ENCODE data around the gene NRK.
"Not testable (repeated sequence)": the region's sequence is repeated elsewhere in the genome, so short reads cannot be mapped to it uniquely, and the experiment has no call there.

Gene NRK

GRCh38 chrX:105821471-105822121 is 743 bp upstream of the NRK start:
- Histone ChIP-seq H3K9me3 (ENCODE audit: control insufficient read depth in 2 of 2, low read length in 2 of 2) (peaks cover 0 to 2% of the 10 kb centered on the region in 2 donors), H3K9ac (ENCODE audit: low read depth in 1 of 2, low read length in 2 of 2) (no peak overlapping the region), H3K36me3 (ENCODE audit: control insufficient read depth in 2 of 2, insufficient read depth in 2 of 2, low read length in 2 of 2) (no peaks in the 10 kb centered on the region), H3K4me1 (ENCODE audit: control insufficient read depth in 2 of 2, insufficient read depth in 2 of 2, low read length in 2 of 2) (no peaks in the 10 kb centered on the region), H3K27ac (ENCODE audit: low read depth in 2 of 2, low read length in 2 of 2) (no peak overlapping the region), H3K27me3 (ENCODE audit: control insufficient read depth in 2 of 2, insufficient read depth in 2 of 2, low read length in 2 of 2) (peaks cover 12 to 26% of the 10 kb centered on the region in 2 donors), H3K4me3 (ENCODE audit: low read length in 2 of 2) (no peak overlapping the region)

- no peak overlapping the region for H3K4me3 ChIP-seq (ENCODE audit: low read length in 2 of 2)
- H3K9ac ChIP-seq (ENCODE audit: low read depth in 1 of 2, low read length in 2 of 2), result no peak overlapping the region
- no peak overlapping the region for H3K27ac ChIP-seq (ENCODE audit: low read depth in 2 of 2, low read length in 2 of 2)
- H3K36me3 ChIP-seq (ENCODE audit: control insufficient read depth in 2 of 2, insufficient read depth in 2 of 2, low read length in 2 of 2), result no peaks in the 10 kb centered on the region
- peaks cover 0 to 2% of the 10 kb centered on the region in 2 donors for H3K9me3 ChIP-seq (ENCODE audit: control insufficient read depth in 2 of 2, low read length in 2 of 2)
- H3K27me3 ChIP-seq (ENCODE audit: control insufficient read depth in 2 of 2, insufficient read depth in 2 of 2, low read length in 2 of 2), result peaks cover 12 to 26% of the 10 kb centered on the region in 2 donors
- no peaks in the 10 kb centered on the region for H3K4me1 ChIP-seq (ENCODE audit: control insufficient read depth in 2 of 2, insufficient read depth in 2 of 2, low read length in 2 of 2)
These were observed 735 bp downstream of the NRK start for GRCh38 chrX:105823092-105823455.

GRCh38 chrX:105829011-105829410 is 6.7 kb downstream of the NRK start:
- H3K36me3 ChIP-seq (ENCODE audit: control insufficient read depth in 2 of 2, insufficient read depth in 2 of 2, low read length in 2 of 2), result no peaks in the 10 kb centered on the region
- no peak overlapping the region for H3K9ac ChIP-seq (ENCODE audit: low read depth in 1 of 2, low read length in 2 of 2)
- no peak overlapping the region for H3K27ac ChIP-seq (ENCODE audit: low read depth in 2 of 2, low read length in 2 of 2)
- no peaks in the 10 kb centered on the region for H3K27me3 ChIP-seq (ENCODE audit: control insufficient read depth in 2 of 2, insufficient read depth in 2 of 2, low read length in 2 of 2)
- H3K4me1 ChIP-seq (ENCODE audit: control insufficient read depth in 2 of 2, insufficient read depth in 2 of 2, low read length in 2 of 2), result no peaks in the 10 kb centered on the region
- H3K9me3 ChIP-seq (ENCODE audit: control insufficient read depth in 2 of 2, low read length in 2 of 2), result no peaks in the 10 kb centered on the region
- no peak overlapping the region for H3K4me3 ChIP-seq (ENCODE audit: low read length in 2 of 2)

- H3K9me3 ChIP-seq (ENCODE audit: control insufficient read depth in 2 of 2, low read length in 2 of 2), result no peaks in the 10 kb centered on the region
- no peak overlapping the region for H3K27ac ChIP-seq (ENCODE audit: low read depth in 2 of 2, low read length in 2 of 2)
- no peaks in the 10 kb centered on the region for H3K4me1 ChIP-seq (ENCODE audit: control insufficient read depth in 2 of 2, insufficient read depth in 2 of 2, low read length in 2 of 2)
- H3K27me3 ChIP-seq (ENCODE audit: control insufficient read depth in 2 of 2, insufficient read depth in 2 of 2, low read length in 2 of 2), result no peaks in the 10 kb centered on the region
- H3K36me3 ChIP-seq (ENCODE audit: control insufficient read depth in 2 of 2, insufficient read depth in 2 of 2, low read length in 2 of 2), result no peaks in the 10 kb centered on the region
- no peak overlapping the region for H3K4me3 ChIP-seq (ENCODE audit: low read length in 2 of 2)
- H3K9ac ChIP-seq (ENCODE audit: low read depth in 1 of 2, low read length in 2 of 2), result no peak overlapping the region
These were observed 14.9 kb downstream of the NRK start for GRCh38 chrX:105837232-105837631.

GRCh38 chrX:105845631-105846030 is 23.3 kb downstream of the NRK start:
- no peaks in the 10 kb centered on the region for H3K36me3 ChIP-seq (ENCODE audit: control insufficient read depth in 2 of 2, insufficient read depth in 2 of 2, low read length in 2 of 2)
- no peaks in the 10 kb centered on the region for H3K27me3 ChIP-seq (ENCODE audit: control insufficient read depth in 2 of 2, insufficient read depth in 2 of 2, low read length in 2 of 2)
- no peak overlapping the region for H3K4me3 ChIP-seq (ENCODE audit: low read length in 2 of 2)
- no peak overlapping the region for H3K27ac ChIP-seq (ENCODE audit: low read depth in 2 of 2, low read length in 2 of 2)
- no peaks in the 10 kb centered on the region for H3K9me3 ChIP-seq (ENCODE audit: control insufficient read depth in 2 of 2, low read length in 2 of 2)
- no peaks in the 10 kb centered on the region for H3K4me1 ChIP-seq (ENCODE audit: control insufficient read depth in 2 of 2, insufficient read depth in 2 of 2, low read length in 2 of 2)
- no peak overlapping the region for H3K9ac ChIP-seq (ENCODE audit: low read depth in 1 of 2, low read length in 2 of 2)

- H3K27ac ChIP-seq (ENCODE audit: low read depth in 2 of 2, low read length in 2 of 2); H3K27me3 ChIP-seq (ENCODE audit: control insufficient read depth in 2 of 2, insufficient read depth in 2 of 2, low read length in 2 of 2); H3K4me3 ChIP-seq (ENCODE audit: low read length in 2 of 2); H3K9me3 ChIP-seq (ENCODE audit: control insufficient read depth in 2 of 2, low read length in 2 of 2); H3K36me3 ChIP-seq (ENCODE audit: control insufficient read depth in 2 of 2, insufficient read depth in 2 of 2, low read length in 2 of 2); H3K9ac ChIP-seq (ENCODE audit: low read depth in 1 of 2, low read length in 2 of 2); H3K4me1 ChIP-seq (ENCODE audit: control insufficient read depth in 2 of 2, insufficient read depth in 2 of 2, low read length in 2 of 2): not testable (repeated sequence)
These were observed 27.8 kb downstream of the NRK start for GRCh38 chrX:105850100-105850499.

GRCh38 chrX:105865709-105866108 is 43.4 kb downstream of the NRK start:
- no peaks in the 10 kb centered on the region for H3K27me3 ChIP-seq (ENCODE audit: control insufficient read depth in 2 of 2, insufficient read depth in 2 of 2, low read length in 2 of 2)
- H3K9me3 ChIP-seq (ENCODE audit: control insufficient read depth in 2 of 2, low read length in 2 of 2), result no peaks in the 10 kb centered on the region
- no peaks in the 10 kb centered on the region for H3K4me1 ChIP-seq (ENCODE audit: control insufficient read depth in 2 of 2, insufficient read depth in 2 of 2, low read length in 2 of 2)
- H3K4me3 ChIP-seq (ENCODE audit: low read length in 2 of 2), result no peak overlapping the region
- H3K36me3 ChIP-seq (ENCODE audit: control insufficient read depth in 2 of 2, insufficient read depth in 2 of 2, low read length in 2 of 2), result no peaks in the 10 kb centered on the region
- H3K9ac ChIP-seq (ENCODE audit: low read depth in 1 of 2, low read length in 2 of 2), result no peak overlapping the region
- H3K27ac ChIP-seq (ENCODE audit: low read depth in 2 of 2, low read length in 2 of 2), result no peak overlapping the region

- H3K9me3 ChIP-seq (ENCODE audit: control insufficient read depth in 2 of 2, low read length in 2 of 2), result no peaks in the 10 kb centered on the region
- no peak overlapping the region for H3K4me3 ChIP-seq (ENCODE audit: low read length in 2 of 2)
- H3K9ac ChIP-seq (ENCODE audit: low read depth in 1 of 2, low read length in 2 of 2), result no peak overlapping the region
- H3K27ac ChIP-seq (ENCODE audit: low read depth in 2 of 2, low read length in 2 of 2), result no peak overlapping the region
- no peaks in the 10 kb centered on the region for H3K36me3 ChIP-seq (ENCODE audit: control insufficient read depth in 2 of 2, insufficient read depth in 2 of 2, low read length in 2 of 2)
- H3K27me3 ChIP-seq (ENCODE audit: control insufficient read depth in 2 of 2, insufficient read depth in 2 of 2, low read length in 2 of 2), result no peaks in the 10 kb centered on the region
- H3K4me1 ChIP-seq (ENCODE audit: control insufficient read depth in 2 of 2, insufficient read depth in 2 of 2, low read length in 2 of 2), result no peaks in the 10 kb centered on the region
These were observed 47.4 kb downstream of the NRK start for GRCh38 chrX:105869701-105870100.

- Histone ChIP-seq H3K27me3 (ENCODE audit: control insufficient read depth in 2 of 2, insufficient read depth in 2 of 2, low read length in 2 of 2) (no peaks in the 10 kb centered on the region), H3K4me1 (ENCODE audit: control insufficient read depth in 2 of 2, insufficient read depth in 2 of 2, low read length in 2 of 2) (no peaks in the 10 kb centered on the region), H3K27ac (ENCODE audit: low read depth in 2 of 2, low read length in 2 of 2) (no peak overlapping the region), H3K9me3 (ENCODE audit: control insufficient read depth in 2 of 2, low read length in 2 of 2) (no peaks in the 10 kb centered on the region), H3K9ac (ENCODE audit: low read depth in 1 of 2, low read length in 2 of 2) (no peak overlapping the region), H3K4me3 (ENCODE audit: low read length in 2 of 2) (no peak overlapping the region), H3K36me3 (ENCODE audit: control insufficient read depth in 2 of 2, insufficient read depth in 2 of 2, low read length in 2 of 2) (no peaks in the 10 kb centered on the region)
These were observed 48.1 kb downstream of the NRK start for GRCh38 chrX:105870445-105870844.

GRCh38 chrX:105872941-105873340 is 50.6 kb downstream of the NRK start:
- Histone ChIP-seq H3K27ac (ENCODE audit: low read depth in 2 of 2, low read length in 2 of 2) (no peak overlapping the region), H3K27me3 (ENCODE audit: control insufficient read depth in 2 of 2, insufficient read depth in 2 of 2, low read length in 2 of 2) (no peaks in the 10 kb centered on the region), H3K9ac (ENCODE audit: low read depth in 1 of 2, low read length in 2 of 2) (no peak overlapping the region), H3K4me3 (ENCODE audit: low read length in 2 of 2) (no peak overlapping the region), H3K36me3 (ENCODE audit: control insufficient read depth in 2 of 2, insufficient read depth in 2 of 2, low read length in 2 of 2) (no peaks in the 10 kb centered on the region), H3K4me1 (ENCODE audit: control insufficient read depth in 2 of 2, insufficient read depth in 2 of 2, low read length in 2 of 2) (no peaks in the 10 kb centered on the region), H3K9me3 (ENCODE audit: control insufficient read depth in 2 of 2, low read length in 2 of 2) (no peaks in the 10 kb centered on the region)

GRCh38 chrX:105874790-105875189 is 52.5 kb downstream of the NRK start:
- H3K9me3 ChIP-seq (ENCODE audit: control insufficient read depth in 2 of 2, low read length in 2 of 2), result no peaks in the 10 kb centered on the region
- H3K4me3 ChIP-seq (ENCODE audit: low read length in 2 of 2), result no peak overlapping the region
- no peak overlapping the region for H3K9ac ChIP-seq (ENCODE audit: low read depth in 1 of 2, low read length in 2 of 2)
- no peaks in the 10 kb centered on the region for H3K36me3 ChIP-seq (ENCODE audit: control insufficient read depth in 2 of 2, insufficient read depth in 2 of 2, low read length in 2 of 2)
- H3K27ac ChIP-seq (ENCODE audit: low read depth in 2 of 2, low read length in 2 of 2), result no peak overlapping the region
- H3K27me3 ChIP-seq (ENCODE audit: control insufficient read depth in 2 of 2, insufficient read depth in 2 of 2, low read length in 2 of 2), result no peaks in the 10 kb centered on the region
- no peaks in the 10 kb centered on the region for H3K4me1 ChIP-seq (ENCODE audit: control insufficient read depth in 2 of 2, insufficient read depth in 2 of 2, low read length in 2 of 2)

All from mucosa of rectum (tissue), 2 donors.